PC-3 (cell line): ENCODE measurements around the gene PPP1R14C.

Experiments used
- CTCF ChIP-seq: fragments of 300-600 bp; sonication (generic); conservative IDR thresholded peaks from 2 replicates; pipeline ENCODE4 v1.5.1; 2017; ENCODE audit warnings: antibody characterized with exemption, low read depth, mild to moderate bottlenecking, low read length
- EZH2 ChIP-seq: fragments of 300-600 bp; sonication (generic); IDR thresholded peaks from one replicate; pipeline ENCODE4 v1.6.1; 2017; ENCODE audit warnings: antibody characterized with exemption, mild to moderate bottlenecking, low read length; ENCODE audit not compliant: unreplicated experiment
- EZH2phosphoT487 ChIP-seq: fragments of 300-600 bp; sonication (generic); IDR thresholded peaks from 2 replicates; pipeline ENCODE4 v1.6.1; 2018; ENCODE audit warnings: mild to moderate bottlenecking, antibody characterized with exemption, low read length, borderline replicate concordance

GRCh38 chr6:150102750-150103270 lies 40.0 kb upstream of the PPP1R14C start:
- TF ChIP-seq EZH2phosphoT487 (no peak), CTCF (no peak), EZH2 (no peak)
